GM10847 (cell line): Measurements from ENCODE around the gene FAM171A1.

ENCODE experiments used
- POLR2A ChIP-seq: IDR thresholded peaks from 2 replicates; pipeline ENCODE4 v1.6.1; 2011; ENCODE audit not compliant: insufficient read length; ENCODE audit errors: extremely low read depth

FAM171A1 gene

DNA sequence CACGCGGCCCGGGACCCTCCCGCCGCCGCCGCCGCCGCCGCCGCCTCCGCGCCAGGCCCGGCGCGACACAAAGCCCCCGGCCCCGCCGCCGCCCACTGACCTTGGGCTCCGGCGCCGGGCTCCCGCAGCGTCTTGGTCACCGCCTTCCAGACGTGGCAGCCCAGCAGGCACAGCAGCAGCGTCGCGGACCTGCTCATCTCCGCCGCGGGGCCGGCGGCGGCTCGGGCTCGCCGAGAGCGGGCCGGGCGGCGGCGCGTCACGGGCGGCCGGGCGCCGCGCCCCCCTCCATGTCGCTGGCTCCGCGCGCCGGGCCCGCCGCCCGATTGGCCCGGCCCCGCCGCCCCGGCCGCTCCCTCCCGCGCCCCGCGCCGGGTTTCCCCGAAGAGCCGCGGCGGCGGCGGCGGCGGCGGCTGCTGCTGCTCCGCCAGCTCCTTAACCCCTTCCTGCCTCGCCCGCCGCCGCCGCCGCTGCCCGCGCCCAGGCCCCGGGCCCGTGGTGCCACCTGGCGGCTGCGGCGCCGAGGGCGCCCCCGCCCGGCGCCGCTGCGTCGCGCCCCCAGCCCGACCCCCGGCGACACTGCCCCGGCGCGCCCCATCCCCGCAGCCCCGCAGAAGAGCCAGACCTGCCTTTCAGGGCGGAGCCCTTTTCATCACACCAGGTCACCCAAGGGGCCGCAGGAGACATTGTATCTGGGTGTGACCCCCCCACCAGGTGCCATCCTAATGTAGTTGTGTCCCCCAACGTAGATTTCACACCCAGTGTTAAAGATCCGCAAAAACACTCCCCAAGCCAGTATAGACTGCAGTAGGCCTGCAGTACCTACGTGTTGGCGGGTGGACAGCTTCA lies at the start of gene FAM171A1:
Gene FAM171A1 (minus strand): TSS at position 434 of the 846 bp plus-strand sequence. CDS start 237 bp downstream, at position 197.
- no peak for TF ChIP-seq POLR2A

GRCh38 chr10:15420858-15421257 lies 49.8 kb upstream of the FAM171A1 start:
- no peak for TF ChIP-seq POLR2A

- no peak for TF ChIP-seq POLR2A
Observed at GRCh38 chr10:15419279-15419874, 48.3 kb upstream of the FAM171A1 start.

DNA sequence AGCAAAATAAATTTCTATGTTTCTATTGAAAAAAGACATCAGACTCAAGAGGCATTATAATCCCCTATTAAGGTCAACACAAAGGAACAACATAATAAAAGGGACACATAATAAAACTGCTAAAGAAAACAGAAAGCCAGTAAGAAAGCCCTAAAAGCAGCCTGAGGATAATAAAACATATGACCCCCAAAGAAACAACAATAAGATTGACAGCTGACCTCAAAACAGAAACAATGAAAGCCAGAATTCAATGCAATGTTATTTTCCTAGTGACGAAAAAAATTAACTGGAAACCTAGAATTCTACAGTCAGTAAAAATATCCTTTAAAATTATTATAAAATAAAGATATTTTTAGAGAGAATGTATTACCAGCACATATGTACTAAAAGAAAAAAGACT lies 44.9 kb upstream of the FAM171A1 start:
- no peak for TF ChIP-seq POLR2A

DNA sequence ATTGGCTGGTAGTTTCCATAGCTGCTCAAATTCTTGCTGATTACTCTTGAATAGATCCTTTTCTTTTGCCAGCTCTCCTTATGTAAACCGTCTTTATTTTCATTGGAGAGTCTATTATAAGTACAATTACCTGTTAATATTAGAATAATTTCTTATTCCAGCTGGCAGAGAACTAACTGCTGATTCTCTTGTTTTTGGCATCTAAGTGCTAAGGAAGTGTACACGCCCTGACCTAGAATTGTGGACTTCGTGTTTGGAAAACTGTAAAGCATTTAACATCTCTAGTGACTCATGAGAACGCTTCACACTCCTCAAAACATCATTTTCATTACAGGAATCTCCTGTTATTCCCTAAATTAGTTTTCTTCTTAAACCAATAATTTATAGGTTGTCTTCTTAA lies 39.9 kb upstream of the FAM171A1 start:
- no peak for TF ChIP-seq POLR2A

- no peak for TF ChIP-seq POLR2A
Observed at GRCh38 chr10:15408557-15408956, 37.5 kb upstream of the FAM171A1 start.

DNA sequence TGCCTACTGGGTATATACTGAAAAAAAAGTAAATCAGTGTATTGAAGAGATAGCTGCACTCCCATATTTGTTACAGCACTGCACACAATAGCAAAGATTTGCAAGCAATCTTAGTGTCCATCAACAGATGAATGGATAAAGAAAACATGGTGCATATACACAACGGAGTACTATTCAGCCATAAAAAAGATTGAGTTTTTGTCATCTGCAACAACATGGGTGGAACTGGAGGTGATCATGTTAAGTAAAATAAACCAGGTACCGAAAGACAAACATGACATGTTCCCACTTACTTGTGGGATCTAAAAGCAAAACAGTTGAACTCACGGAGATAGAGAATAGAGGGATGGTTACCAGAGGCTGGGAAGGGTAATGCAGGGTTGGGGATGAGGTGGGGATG lies 34.2 kb upstream of the FAM171A1 start:
- no peak for TF ChIP-seq POLR2A

DNA sequence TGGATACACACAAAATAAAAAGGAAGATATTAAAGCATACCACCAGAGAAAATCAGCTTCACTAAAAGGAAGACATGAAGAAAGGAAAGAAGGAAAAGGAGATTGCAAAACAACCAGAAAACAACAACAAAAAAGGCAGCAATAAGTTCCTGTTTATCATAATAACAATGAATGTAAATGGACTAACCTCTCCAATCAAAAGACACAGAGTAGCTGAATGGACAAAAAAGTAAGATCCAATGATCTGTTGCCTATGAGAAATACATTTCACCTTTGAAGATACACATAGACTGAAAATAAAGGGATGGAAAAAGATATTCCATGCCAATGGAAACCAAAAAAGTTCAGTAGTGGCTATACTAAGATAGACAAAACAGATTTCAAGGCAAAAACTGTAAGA lies 30.3 kb upstream of the FAM171A1 start:
- no peak for TF ChIP-seq POLR2A

GRCh38 chr10:15399060-15399661 lies 28.1 kb upstream of the FAM171A1 start:
- no peak for TF ChIP-seq POLR2A

DNA sequence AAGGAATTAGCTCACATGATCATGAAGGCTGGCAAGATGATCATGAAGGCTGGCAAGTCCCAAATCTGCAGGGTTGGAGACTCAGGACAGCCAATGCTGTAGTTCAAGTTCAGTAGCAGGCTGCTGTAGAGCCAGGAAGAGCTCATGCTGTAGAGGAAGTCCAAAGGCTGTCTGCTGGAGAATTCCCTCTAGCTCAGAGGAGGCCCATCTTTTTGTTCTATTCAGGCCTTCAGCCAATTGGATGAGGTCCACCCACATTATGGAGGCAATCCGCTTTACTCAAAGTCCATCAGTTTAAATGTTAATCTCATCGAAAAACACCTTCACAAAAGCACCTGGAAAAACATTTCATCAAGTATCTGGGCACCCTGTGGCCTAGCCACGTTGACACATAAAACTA lies 24.8 kb upstream of the FAM171A1 start:
- TF ChIP-seq POLR2A, result no peak

GRCh38 chr10:15393139-15393825 lies 22.2 kb upstream of the FAM171A1 start:
- no peak for TF ChIP-seq POLR2A

GRCh38 chr10:15391491-15391890 lies 20.4 kb upstream of the FAM171A1 start:
- no peak for TF ChIP-seq POLR2A

- TF ChIP-seq POLR2A, result no peak
Observed at GRCh38 chr10:15387021-15387420, 15.9 kb upstream of the FAM171A1 start.

DNA sequence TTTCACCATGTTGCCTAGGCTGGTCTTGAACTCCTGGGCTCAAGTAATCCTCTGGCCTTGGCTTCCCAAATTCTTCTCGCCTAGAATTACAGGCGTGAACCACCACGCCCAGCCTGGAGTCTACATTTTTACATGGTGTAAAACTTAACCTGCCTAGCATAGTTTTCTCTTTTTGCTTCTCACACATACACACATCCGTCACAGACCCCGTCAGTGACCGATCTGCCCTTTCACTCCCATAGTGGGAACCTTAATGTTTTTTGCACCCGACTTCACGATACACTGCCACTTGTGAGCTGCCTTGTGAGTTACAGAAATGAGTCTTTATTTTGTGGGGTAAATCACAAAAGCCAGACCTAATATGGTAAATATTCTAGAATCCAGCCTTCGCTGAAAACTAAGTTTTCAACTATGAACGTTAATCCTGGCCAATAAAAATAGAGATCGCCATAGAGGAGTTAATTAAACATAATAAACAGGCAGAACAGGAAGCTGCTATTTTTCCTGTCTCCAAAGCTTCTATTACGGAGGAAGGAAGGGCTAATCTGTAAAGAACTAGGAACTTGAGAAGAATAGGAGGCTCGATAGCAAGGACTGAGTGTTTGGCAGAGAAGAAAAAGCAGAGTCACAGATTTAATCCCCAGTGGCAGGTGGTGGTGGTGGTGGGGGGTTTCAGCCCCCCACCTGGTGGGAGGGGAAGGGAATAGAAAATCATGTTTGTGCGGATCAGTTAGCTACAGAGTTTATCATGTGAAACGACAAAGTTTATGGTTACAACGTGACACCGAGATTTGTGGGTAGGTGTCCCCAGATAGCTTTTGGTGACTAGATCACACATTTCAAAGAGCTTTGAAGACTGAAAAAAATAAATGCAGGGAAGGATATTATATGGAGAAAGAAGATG lies 14.7 kb upstream of the FAM171A1 start:
- TF ChIP-seq POLR2A, result no peak

- no peak for TF ChIP-seq POLR2A
Observed at GRCh38 chr10:15381420-15381819, 10.3 kb upstream of the FAM171A1 start.

DNA sequence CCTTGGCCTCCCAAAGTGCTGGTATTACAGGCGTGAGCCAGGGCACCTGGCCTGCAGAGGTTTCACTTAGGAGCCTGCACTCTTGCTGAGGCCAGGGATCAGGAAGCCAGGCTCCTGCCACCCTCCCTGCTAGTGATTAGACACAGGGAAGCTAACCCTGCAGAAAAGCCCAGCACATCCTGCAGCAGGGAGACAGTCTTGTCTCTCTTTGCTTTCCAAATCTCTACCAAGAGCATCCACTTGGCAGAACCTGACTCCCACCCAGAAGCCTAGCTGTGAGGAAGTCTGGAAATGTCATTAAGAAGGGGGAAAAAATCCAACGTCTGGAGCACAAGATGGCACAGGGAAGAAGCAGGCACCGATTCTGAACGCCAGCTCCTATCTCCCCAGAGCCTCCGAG lies 8.0 kb upstream of the FAM171A1 start:
- TF ChIP-seq POLR2A, result no peak
